ENCODE results near the gene CTAG2.

Gene CTAG2

DNA sequence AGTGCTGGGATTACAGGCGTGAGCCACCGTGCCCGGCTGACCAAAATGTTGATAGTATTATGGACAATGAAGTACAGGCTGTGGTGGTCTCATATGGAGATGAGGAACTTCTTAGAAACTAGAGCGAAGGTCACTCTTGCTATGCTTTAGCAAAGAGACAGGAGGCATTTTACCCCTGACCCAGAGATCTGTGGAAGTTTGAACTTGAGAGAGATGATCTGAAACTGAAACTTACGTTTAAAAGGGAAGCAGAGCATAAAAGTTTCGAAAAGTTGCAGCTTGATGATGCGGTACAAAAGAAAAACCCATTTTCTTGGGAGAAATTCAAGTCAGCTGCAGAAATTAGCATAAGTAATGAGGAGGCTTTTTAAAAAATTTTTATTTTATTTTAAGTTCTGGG lies 8.5 kb upstream of the CTAG2 start:
- Histone ChIP-seq H3K4me1 (no peaks in the 10 kb centered on the region), H3K9me3 (peaks cover 0 to 10% (median 0%) of the 10 kb centered on the region in 3 donors), H3K27ac (no peak overlapping the region), H3K4me3 (no peak overlapping the region), H3K36me3 (no peaks in the 10 kb centered on the region), H3K27me3 (no peaks in the 10 kb centered on the region)
- no peak for DNase-seq
- intact Hi-C loops (cut with DNase I; ENCODE audit: low total_unique reads): no loop called here
- TF ChIP-seq, protein P1, sequence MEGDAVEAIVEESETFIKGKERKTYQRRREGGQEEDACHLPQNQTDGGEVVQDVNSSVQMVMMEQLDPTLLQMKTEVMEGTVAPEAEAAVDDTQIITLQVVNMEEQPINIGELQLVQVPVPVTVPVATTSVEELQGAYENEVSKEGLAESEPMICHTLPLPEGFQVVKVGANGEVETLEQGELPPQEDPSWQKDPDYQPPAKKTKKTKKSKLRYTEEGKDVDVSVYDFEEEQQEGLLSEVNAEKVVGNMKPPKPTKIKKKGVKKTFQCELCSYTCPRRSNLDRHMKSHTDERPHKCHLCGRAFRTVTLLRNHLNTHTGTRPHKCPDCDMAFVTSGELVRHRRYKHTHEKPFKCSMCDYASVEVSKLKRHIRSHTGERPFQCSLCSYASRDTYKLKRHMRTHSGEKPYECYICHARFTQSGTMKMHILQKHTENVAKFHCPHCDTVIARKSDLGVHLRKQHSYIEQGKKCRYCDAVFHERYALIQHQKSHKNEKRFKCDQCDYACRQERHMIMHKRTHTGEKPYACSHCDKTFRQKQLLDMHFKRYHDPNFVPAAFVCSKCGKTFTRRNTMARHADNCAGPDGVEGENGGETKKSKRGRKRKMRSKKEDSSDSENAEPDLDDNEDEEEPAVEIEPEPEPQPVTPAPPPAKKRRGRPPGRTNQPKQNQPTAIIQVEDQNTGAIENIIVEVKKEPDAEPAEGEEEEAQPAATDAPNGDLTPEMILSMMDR (IDR thresholded peaks at IDR 0.05): no peak

DNA sequence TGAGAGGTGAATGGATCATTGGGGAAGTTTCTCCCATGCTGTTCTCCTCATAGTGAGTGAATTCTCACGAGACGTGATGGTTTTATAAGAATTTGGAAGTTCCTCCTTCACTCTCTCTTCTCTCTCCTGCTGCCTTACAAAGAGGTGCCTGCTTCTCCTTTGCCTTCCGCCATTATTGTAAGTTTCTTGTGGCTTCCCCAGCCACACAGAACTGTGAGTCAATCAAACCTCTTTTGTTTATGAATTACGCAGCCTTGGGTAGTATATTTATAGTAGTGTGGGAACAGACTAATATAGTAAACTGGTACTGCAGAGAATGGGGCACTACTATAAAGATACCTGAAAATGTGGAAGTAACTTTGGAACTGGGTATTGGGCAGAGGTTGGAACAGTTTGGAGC lies 7.8 kb upstream of the CTAG2 start:
- intact Hi-C loops (cut with DNase I; ENCODE audit: low total_unique reads): no loop called here
- no peak overlapping the region for H3K27ac ChIP-seq
- H3K4me3 ChIP-seq: no peak overlapping the region
- no peaks in the 10 kb centered on the region for H3K27me3 ChIP-seq
- TF ChIP-seq, protein P1 (IDR thresholded peaks at IDR 0.05): no peak
- H3K4me1 ChIP-seq: no peaks in the 10 kb centered on the region
- H3K9me3 ChIP-seq: peaks cover 0 to 10% (median 0%) of the 10 kb centered on the region in 3 donors
- no peaks in the 10 kb centered on the region for H3K36me3 ChIP-seq
- no peak for DNase-seq

DNA sequence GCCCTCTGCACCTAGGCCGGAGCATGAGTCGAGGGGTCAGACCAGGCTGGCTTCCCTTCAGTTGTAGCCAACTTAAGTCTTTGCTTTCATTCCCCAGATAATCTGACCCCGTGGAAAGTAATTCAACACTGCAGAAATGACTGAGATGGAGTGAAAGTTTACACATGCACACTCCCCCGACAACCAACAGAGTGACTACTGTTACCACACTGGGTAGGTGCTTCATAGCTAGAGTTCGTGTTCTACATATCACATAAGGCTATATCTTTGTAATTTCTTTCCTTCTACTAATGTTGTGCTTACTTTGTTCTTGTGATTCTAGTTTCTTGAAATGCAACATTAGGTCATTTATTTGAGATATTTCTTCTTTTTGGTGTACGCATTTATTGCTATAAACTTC lies 7.2 kb upstream of the CTAG2 start:
- H3K36me3 ChIP-seq: no peaks in the 10 kb centered on the region
- no peaks in the 10 kb centered on the region for H3K27me3 ChIP-seq
- peaks cover 0 to 10% (median 0%) of the 10 kb centered on the region in 3 donors for H3K9me3 ChIP-seq
- no peak overlapping the region for H3K27ac ChIP-seq
- intact Hi-C loops (cut with DNase I; ENCODE audit: low total_unique reads): no loop called here
- H3K4me1 ChIP-seq: no peaks in the 10 kb centered on the region
- DNase-seq: no peak
- TF ChIP-seq, protein P1 (IDR thresholded peaks at IDR 0.05): no peak
- no peak overlapping the region for H3K4me3 ChIP-seq

DNA sequence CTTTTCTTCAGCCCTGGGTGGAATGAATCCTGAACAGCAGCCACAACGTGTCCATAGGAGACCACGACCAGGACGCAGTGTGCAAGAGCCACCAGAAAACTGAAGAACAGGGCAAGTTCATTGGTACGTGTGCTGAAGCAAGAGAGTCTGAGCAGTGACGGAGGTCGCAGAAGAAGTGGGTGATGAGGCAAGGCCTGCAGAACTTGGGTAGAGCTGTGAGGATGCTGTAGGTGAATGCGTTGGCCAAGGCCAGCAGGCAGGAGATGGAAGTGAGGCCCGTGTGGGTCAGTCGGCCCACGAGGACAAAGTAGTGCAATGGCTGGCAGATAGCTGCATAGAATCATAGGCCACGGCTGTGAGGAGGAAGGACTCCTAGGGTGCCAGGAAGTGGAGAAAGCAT lies 5.6 kb upstream of the CTAG2 start:
- no peak overlapping the region for H3K27ac ChIP-seq
- no peak overlapping the region for H3K4me3 ChIP-seq
- H3K36me3 ChIP-seq: no peaks in the 10 kb centered on the region
- no peak for DNase-seq
- no peaks in the 10 kb centered on the region for H3K27me3 ChIP-seq
- intact Hi-C loops (cut with DNase I; ENCODE audit: low total_unique reads): no loop called here
- peaks cover 0 to 4% (median 0%) of the 10 kb centered on the region in 3 donors for H3K9me3 ChIP-seq
- TF ChIP-seq, protein P1 (IDR thresholded peaks at IDR 0.05): no peak
- H3K4me1 ChIP-seq: no peaks in the 10 kb centered on the region

DNA sequence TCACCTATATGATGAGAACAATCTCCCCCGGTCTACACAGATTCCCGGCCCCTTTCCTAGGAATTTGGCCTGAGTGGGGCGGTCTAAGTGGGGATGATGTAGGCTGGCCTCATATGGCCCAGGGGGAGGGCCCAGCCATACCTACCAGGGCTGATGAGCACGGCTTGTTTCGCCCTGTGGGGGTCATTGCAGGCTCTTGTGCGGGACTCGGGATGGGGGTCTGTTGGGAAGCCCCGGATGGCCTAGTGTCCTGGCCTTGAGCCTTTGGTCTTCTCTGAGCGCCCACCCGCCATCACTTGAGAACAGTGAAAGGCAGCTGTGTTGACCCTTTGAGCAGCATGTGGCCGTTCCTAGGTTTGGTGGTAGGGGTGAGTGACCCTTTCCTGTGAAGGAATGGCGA lies 4.8 kb upstream of the CTAG2 start:
- TF ChIP-seq, protein P1 (IDR thresholded peaks at IDR 0.05): no peak

DNA sequence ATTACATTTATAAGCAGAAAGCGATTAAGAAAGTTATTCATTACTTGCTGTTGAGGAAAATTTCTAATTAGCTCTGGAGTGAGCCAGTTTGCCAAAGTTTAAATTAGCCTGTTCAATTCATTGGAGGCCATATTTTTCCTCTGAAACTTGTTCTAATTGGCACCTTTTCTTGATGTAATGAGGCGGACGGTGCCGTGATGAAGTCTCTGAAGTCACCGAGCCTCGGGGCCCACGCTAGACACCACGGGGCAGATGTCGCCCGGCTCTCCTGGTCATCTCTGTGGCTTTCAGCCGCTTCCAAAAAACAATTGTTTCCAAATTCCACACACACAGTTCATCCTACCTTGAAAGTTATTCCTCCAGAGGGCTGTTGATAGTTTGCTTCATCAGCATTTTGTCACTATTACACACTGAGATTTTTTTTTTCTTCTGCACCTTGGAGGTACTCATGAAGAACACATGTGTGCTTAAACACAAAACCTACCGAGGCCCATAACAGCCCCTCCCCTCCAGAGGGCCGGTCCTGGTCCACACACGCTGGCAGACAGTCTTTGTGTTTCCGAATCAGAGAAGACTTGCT lies 3.9 kb upstream of the CTAG2 start:
- DNase-seq: no peak
- no peaks in the 10 kb centered on the region for H3K36me3 ChIP-seq
- H3K27ac ChIP-seq: no peak overlapping the region
- no peaks in the 10 kb centered on the region for H3K27me3 ChIP-seq
- TF ChIP-seq, protein P1 (IDR thresholded peaks at IDR 0.05): no peak
- no peaks in the 10 kb centered on the region for H3K4me1 ChIP-seq
- intact Hi-C loops (cut with DNase I; ENCODE audit: low total_unique reads): no loop called here
- no peak overlapping the region for H3K4me3 ChIP-seq
- no peaks in the 10 kb centered on the region for H3K9me3 ChIP-seq

More for the DNA sequence above, 4.8 kb upstream of the CTAG2 start:
- Histone ChIP-seq H3K27ac (no peak overlapping the region), H3K9me3 (peaks cover 0 to 4% (median 0%) of the 10 kb centered on the region in 3 donors), H3K4me3 (no peak overlapping the region), H3K4me1 (no peaks in the 10 kb centered on the region), H3K27me3 (no peaks in the 10 kb centered on the region), H3K36me3 (no peaks in the 10 kb centered on the region)
- DNase-seq: no peak
- intact Hi-C loops (cut with DNase I; ENCODE audit: low total_unique reads): no loop called here

Measured in tibial artery (tissue), 4 donors.